Measurements from ENCODE around the gene PER3. TPM values are rescaled to one million over a fixed set of nuclear protein-coding genes. Genes with fewer than 3 reads are reported as not detected.

PER3 gene
- total and polyA plus RNA-seq, 9 of the 15 experiments (the other 6 are each of a cell fraction or from before 2014, with no cell fraction given), result 11.9 to 22.5 (median 14.6) TPM

- peak in 1 of 2 experiments; percentile 14; a peak in 1 of 4 replicates for TF ChIP-seq UBTF (IDR thresholded peaks at IDR 0.05; ENCODE audit: borderline replicate concordance in 1 of 2, low read depth in 2 of 2, low read length in 2 of 2)
- TF ChIP-seq ZNF780A (CRISPR knock-in tag; IDR thresholded peaks at IDR 0.05), result no peak
- TF ChIP-seq CSDE1 (IDR thresholded peaks at IDR 0.05), result no peak
- no peak for TF ChIP-seq MBD2 (IDR thresholded peaks at IDR 0.05; ENCODE audit: borderline replicate concordance, low read depth)
- TF ChIP-seq CHD1 (IDR thresholded peaks at IDR 0.05; ENCODE audit: low read length), result no peak
- no peak for TF ChIP-seq STAG1 (CRISPR knock-in tag; IDR thresholded peaks at IDR 0.05; ENCODE audit: borderline replicate concordance)
- no peak for TF ChIP-seq ETS2 (tag; IDR thresholded peaks at IDR 0.05; ENCODE audit: borderline replicate concordance, poor library complexity, severe bottlenecking)
- no peak for TF ChIP-seq SMARCA5 (IDR thresholded peaks at IDR 0.05)
- TF ChIP-seq ZC3H11A (IDR thresholded peaks at IDR 0.05; ENCODE audit: low read depth, low read length), result no peak
- no peak for TF ChIP-seq KDM1A (IDR thresholded peaks at IDR 0.05)
- TF ChIP-seq ZNF695 (CRISPR knock-in tag; IDR thresholded peaks at IDR 0.05), result no peak
- no peak for TF ChIP-seq FOXK1 (CRISPR knock-in tag; IDR thresholded peaks at IDR 0.05; ENCODE audit: borderline replicate concordance)
- no peak for TF ChIP-seq ATF2 (CRISPR knock-in tag; IDR thresholded peaks at IDR 0.05)
- TF ChIP-seq CHCHD3 (CRISPR knock-in tag; IDR thresholded peaks at IDR 0.05), result no peak
- TF ChIP-seq ZC3H8 (IDR thresholded peaks at IDR 0.05), result 0 out of 2 replicates have a peak, but pooled peaks have one; percentile 45
- no peak; the same call in 1 of the 2 replicates for TF ChIP-seq ZNF583 (CRISPR knock-in tag; IDR thresholded peaks at IDR 0.05)
- TF ChIP-seq ZFX (CRISPR knock-in tag; IDR thresholded peaks at IDR 0.05), result peak; percentile 100
- TF ChIP-seq ZNF175 (CRISPR knock-in tag; IDR thresholded peaks at IDR 0.05; ENCODE audit: low read depth), result peak; percentile 59; the same call in 1 of the 2 replicates
- TF ChIP-seq IRF1 (CRISPR knock-in tag; IDR thresholded peaks at IDR 0.05; ENCODE audit: borderline replicate concordance), result no peak
- TF ChIP-seq ZNF282 (CRISPR knock-in tag; IDR thresholded peaks at IDR 0.05), result no peak
- no peak for TF ChIP-seq ZNF512 (tag; IDR thresholded peaks at IDR 0.05)
These were observed 43.2 kb downstream of the PER3 start (continued) for GRCh38 chr1:7827126-7827955.

Data from K562 (cell line).